ENCODE results near the gene VPS37C. TPM values are rescaled to one million over a fixed set of nuclear protein-coding genes. Genes with fewer than 3 reads are reported as not detected.

The VPS37C gene
- total RNA-seq, 1 experiment from 2014 or later, result 23.1 TPM

DNA sequence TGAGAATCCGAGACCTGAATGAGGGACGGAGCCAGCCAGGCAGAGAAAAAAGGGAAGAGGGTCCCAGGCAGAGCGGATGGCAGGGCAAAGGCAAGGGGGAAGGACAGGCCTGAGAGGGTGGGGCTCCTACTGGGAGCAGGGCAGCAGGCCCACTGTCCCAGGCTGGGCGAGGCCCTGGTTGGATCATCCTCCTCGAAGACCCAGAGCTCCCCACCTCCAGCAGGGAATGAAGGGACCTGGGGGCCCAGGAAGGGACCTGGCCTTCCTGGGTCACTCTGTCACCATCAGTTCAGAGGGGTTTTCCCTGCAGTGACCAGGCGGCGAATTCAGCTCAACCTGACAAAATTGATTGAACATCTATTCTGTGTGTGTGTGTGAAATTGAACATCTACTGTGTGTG lies 54.9 kb downstream of the VPS37C start:
- ATAC-seq (no peak), DNase-seq (ENCODE audit: low read depth, low spot score) (no peak)
- H3K4me1 ChIP-seq (ENCODE audit: control insufficient read depth in 1 of 2, insufficient read depth in 2 of 2, low read length in 2 of 2), result no peaks in the 10 kb centered on the region
- no peak overlapping the region for H3K4me2 ChIP-seq (ENCODE audit: low read length)
- H3K36me3 ChIP-seq (ENCODE audit: control insufficient read depth in 1 of 2, insufficient read depth in 2 of 2, low read length in 2 of 2), result no peaks in the 10 kb centered on the region
- no peak overlapping the region for H2AFZ ChIP-seq (ENCODE audit: low read depth, low read length, poor library complexity, severe bottlenecking)
- no peaks in the 10 kb centered on the region for H3K9me3 ChIP-seq (ENCODE audit: control insufficient read depth in 1 of 2, insufficient read depth in 1 of 2, low read depth in 1 of 2, low read length in 2 of 2)
- BruUV-seq (replicated peaks), result no TSS peak
- TF ChIP-seq EGR1 (IDR thresholded peaks at IDR 0.05; ENCODE audit: low read depth), result no peak
- no peak for TF ChIP-seq ZBTB33 (IDR thresholded peaks at IDR 0.05; ENCODE audit: extremely low read depth, insufficient replicate concordance, low read length)
- no peak for TF ChIP-seq SRF (IDR thresholded peaks at IDR 0.05; ENCODE audit: low read depth)
- no peak for TF ChIP-seq CEBPB (IDR thresholded peaks at IDR 0.05; ENCODE audit: low read depth)
- no peak for TF ChIP-seq JUND (IDR thresholded peaks at IDR 0.05)
- no peak for TF ChIP-seq YY1 (IDR thresholded peaks at IDR 0.05; ENCODE audit: extremely low read depth, insufficient replicate concordance, low read depth, low read length)
- TF ChIP-seq, protein P1, sequence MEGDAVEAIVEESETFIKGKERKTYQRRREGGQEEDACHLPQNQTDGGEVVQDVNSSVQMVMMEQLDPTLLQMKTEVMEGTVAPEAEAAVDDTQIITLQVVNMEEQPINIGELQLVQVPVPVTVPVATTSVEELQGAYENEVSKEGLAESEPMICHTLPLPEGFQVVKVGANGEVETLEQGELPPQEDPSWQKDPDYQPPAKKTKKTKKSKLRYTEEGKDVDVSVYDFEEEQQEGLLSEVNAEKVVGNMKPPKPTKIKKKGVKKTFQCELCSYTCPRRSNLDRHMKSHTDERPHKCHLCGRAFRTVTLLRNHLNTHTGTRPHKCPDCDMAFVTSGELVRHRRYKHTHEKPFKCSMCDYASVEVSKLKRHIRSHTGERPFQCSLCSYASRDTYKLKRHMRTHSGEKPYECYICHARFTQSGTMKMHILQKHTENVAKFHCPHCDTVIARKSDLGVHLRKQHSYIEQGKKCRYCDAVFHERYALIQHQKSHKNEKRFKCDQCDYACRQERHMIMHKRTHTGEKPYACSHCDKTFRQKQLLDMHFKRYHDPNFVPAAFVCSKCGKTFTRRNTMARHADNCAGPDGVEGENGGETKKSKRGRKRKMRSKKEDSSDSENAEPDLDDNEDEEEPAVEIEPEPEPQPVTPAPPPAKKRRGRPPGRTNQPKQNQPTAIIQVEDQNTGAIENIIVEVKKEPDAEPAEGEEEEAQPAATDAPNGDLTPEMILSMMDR (IDR thresholded peaks at IDR 0.05 in 2 of 3, conservative IDR thresholded peaks at IDR 0.05 in 1 of 3; ENCODE audit: borderline replicate concordance in 1 of 3, insufficient read depth in 1 of 3, low read depth in 2 of 3, low read length in 2 of 3), result no peak
- TF ChIP-seq, protein P2, sequence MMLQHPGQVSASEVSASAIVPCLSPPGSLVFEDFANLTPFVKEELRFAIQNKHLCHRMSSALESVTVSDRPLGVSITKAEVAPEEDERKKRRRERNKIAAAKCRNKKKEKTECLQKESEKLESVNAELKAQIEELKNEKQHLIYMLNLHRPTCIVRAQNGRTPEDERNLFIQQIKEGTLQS (IDR thresholded peaks at IDR 0.05), result no peak
- no peak for TF ChIP-seq RAD21 (IDR thresholded peaks at IDR 0.05; ENCODE audit: low read depth)
- no peak for TF ChIP-seq ELF1 (IDR thresholded peaks at IDR 0.05; ENCODE audit: borderline replicate concordance, low read depth)
- no peak for TF ChIP-seq POLR2A (IDR thresholded peaks at IDR 0.05; ENCODE audit: borderline replicate concordance, extremely low read depth, insufficient read depth, insufficient read length)
- no peak for TF ChIP-seq SP1 (IDR thresholded peaks at IDR 0.05; ENCODE audit: low read depth)
- TF ChIP-seq ZNF274 (IDR thresholded peaks at IDR 0.05; ENCODE audit: low read depth, low read length), result no peak
- no peak for TF ChIP-seq POLR2AphosphoS5 (IDR thresholded peaks at IDR 0.05; ENCODE audit: low read depth, low read length)
- TF ChIP-seq CBX3 (IDR thresholded peaks at IDR 0.05; ENCODE audit: low read depth), result no peak
- no peak for TF ChIP-seq TCF7L2 (IDR thresholded peaks at IDR 0.05; ENCODE audit: borderline replicate concordance, extremely low read depth, insufficient read depth, insufficient read length)
- no peaks in the 10 kb centered on the region for H3K9me2 ChIP-seq (ENCODE audit: insufficient read depth)
- intact Hi-C loops (cut with micrococcal nuclease), result no loop called here
- H3K4me3 ChIP-seq (replicated peaks in 1 of 2; ENCODE audit: low read depth in 1 of 2, low read length in 2 of 2), result no peak overlapping the region
- no peaks in the 10 kb centered on the region for H4K20me1 ChIP-seq (ENCODE audit: insufficient read depth)
- ChIA-PET RAD21 (ENCODE audit: low non-redundant PET in 1 of 2, low total read pairs in 2 of 2, uncharacterized antibody in 2 of 2, unreplicated experiment in 2 of 2) (no interaction called here), POLR2A (no interaction called here), CTCF (no interaction called here)
- H3K27me3 ChIP-seq (ENCODE audit: insufficient read depth, low read length), result no peaks in the 10 kb centered on the region
- H3K79me2 ChIP-seq (ENCODE audit: insufficient read depth, low read length), result no peaks in the 10 kb centered on the region
- H3K27ac ChIP-seq (ENCODE audit: low read depth, low read length), result no peak overlapping the region
- H3K9ac ChIP-seq (ENCODE audit: low read length), result no peak overlapping the region

Measured in HCT116 (cell line).